Muscle of arm (tissue), 14 donors: ENCODE results near the gene C9orf78. TPM values are rescaled to one million over a fixed set of nuclear protein-coding genes. Genes with fewer than 3 reads are reported as not detected.

Experiments used
- DNase-seq: peaks from one replicate; pipeline ENCODE4 v3.0.0-alpha.2; 2013
- long read RNA-seq, 11 donors: transcript quantifications; one replicate each; lab custom pipeline, GENCODE V29; 2026
- polyA plus RNA-seq, 12 donors: library from polyadenylated mRNA; unstranded; fragments of 120-200 nt; gene quantifications; one replicate each; pipeline ENCODE4 v1.2.1, GENCODE V29; 2013; ENCODE audit not compliant: insufficient read length in 12 of 12

The C9orf78 gene, protein sequence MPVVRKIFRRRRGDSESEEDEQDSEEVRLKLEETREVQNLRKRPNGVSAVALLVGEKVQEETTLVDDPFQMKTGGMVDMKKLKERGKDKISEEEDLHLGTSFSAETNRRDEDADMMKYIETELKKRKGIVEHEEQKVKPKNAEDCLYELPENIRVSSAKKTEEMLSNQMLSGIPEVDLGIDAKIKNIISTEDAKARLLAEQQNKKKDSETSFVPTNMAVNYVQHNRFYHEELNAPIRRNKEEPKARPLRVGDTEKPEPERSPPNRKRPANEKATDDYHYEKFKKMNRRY
- 1,000 to 10,000 TPM in 1 of 12 donors, 10 to 100 TPM in 11; 41.1 to 1,914 (median 51.9) TPM for polyA plus RNA-seq
- long read RNA-seq, donor 1, transcript C9orf78-201 (9 exons, 1,795 nt) = major isoform, 25 of 56 reads
- long read RNA-seq, donor 1, partial matches to known transcripts = 31 of 56 reads
- long read RNA-seq, donor 1, other reads (novel, unspliced or antisense) = 0 of 56 reads
- long read RNA-seq, donor 2, transcript C9orf78-201 (9 exons, 1,795 nt) = major isoform, 23 of 28 reads
- long read RNA-seq, donor 2, partial matches to known transcripts = 5 of 28 reads
- long read RNA-seq, donor 2, other reads (novel, unspliced or antisense) = 0 of 28 reads
- long read RNA-seq, donor 3, partial matches to known transcripts = 6 of 10 reads
- long read RNA-seq, donor 3, other reads (novel, unspliced or antisense) = 0 of 10 reads
- long read RNA-seq, donor 4, transcript C9orf78-201 (9 exons, 1,795 nt) = major isoform, 8 of 8 reads
- long read RNA-seq, donor 4, partial matches to known transcripts = 0 of 8 reads
- long read RNA-seq, donor 4, other reads (novel, unspliced or antisense) = 0 of 8 reads
- long read RNA-seq, donor 5 = 0 reads
- long read RNA-seq, donor 6, transcript C9orf78-201 (9 exons, 1,795 nt) = major isoform, 10 of 10 reads
- long read RNA-seq, donor 6, partial matches to known transcripts = 0 of 10 reads
- long read RNA-seq, donor 6, other reads (novel, unspliced or antisense) = 0 of 10 reads
- long read RNA-seq, donor 7, transcript C9orf78-201 (9 exons, 1,795 nt) = major isoform, 5 of 10 reads
- long read RNA-seq, donor 7, partial matches to known transcripts = 5 of 10 reads
- long read RNA-seq, donor 7, other reads (novel, unspliced or antisense) = 0 of 10 reads
- long read RNA-seq, donor 8, transcript C9orf78-201 (9 exons, 1,795 nt) = major isoform, 19 of 32 reads
- long read RNA-seq, donor 8, partial matches to known transcripts = 13 of 32 reads
- long read RNA-seq, donor 8, other reads (novel, unspliced or antisense) = 0 of 32 reads
- long read RNA-seq, donor 9, transcript C9orf78-201 (9 exons, 1,795 nt) = major isoform, 5 of 14 reads
- long read RNA-seq, donor 9, partial matches to known transcripts = 9 of 14 reads
- long read RNA-seq, donor 9, other reads (novel, unspliced or antisense) = 0 of 14 reads
- long read RNA-seq, donor 10, transcript C9orf78-201 (9 exons, 1,795 nt) = major isoform, 20 of 21 reads
- long read RNA-seq, donor 10, partial matches to known transcripts = 0 of 21 reads
- long read RNA-seq, donor 10, other reads (novel, unspliced or antisense) = 0 of 21 reads
- long read RNA-seq, donor 11, transcript C9orf78-201 (9 exons, 1,795 nt) = major isoform, 15 of 15 reads
- long read RNA-seq, donor 11, partial matches to known transcripts = 0 of 15 reads
- long read RNA-seq, donor 11, other reads (novel, unspliced or antisense) = 0 of 15 reads

DNA sequence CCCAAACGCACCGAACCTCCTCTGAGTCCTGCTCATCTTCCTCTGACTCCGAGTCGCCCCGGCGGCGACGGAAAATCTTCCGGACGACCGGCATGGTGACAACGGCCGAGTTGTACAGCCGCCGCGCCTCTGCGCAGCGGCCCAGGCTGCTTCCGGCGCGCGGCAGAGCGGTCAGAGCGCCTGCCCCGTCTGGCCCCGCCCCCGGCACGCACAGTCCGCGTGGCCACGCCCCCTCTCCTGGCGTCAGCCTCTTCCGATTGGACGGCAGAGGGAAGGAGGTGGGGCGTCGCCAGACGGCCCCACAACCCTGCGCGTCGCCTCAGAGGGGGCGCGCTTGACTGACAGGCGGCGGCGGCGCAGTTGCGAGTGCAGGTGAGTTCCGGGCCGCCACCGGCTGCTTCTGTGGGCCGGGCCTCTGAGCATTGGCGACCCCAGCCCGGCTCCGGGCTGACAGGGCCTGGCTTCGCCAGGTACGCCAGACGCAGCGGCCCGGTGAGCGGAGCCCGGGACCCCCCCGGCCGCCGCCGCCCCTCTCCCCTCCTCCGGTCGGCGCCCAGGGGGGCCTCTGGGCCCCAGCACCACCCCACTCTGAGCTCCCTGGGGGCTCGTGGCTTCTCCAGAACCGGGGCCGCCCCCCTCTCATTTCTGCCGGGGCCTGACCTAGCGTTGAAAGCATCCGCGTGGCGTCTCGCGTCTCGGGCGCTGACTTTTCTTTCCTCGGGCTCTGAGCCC is at the start of gene C9orf78, which contains the start of gene USP20:
C9orf78 (minus strand) TSS at position 148 of the 732 bp plus-strand sequence; CDS start at position 94, 54 bp downstream.
USP20 (plus strand) TSS at position 331 of the 732 bp plus-strand sequence. CDS start 17,098 bp downstream, outside the sequence.
- DNase-seq = peak; percentile 98

DNA sequence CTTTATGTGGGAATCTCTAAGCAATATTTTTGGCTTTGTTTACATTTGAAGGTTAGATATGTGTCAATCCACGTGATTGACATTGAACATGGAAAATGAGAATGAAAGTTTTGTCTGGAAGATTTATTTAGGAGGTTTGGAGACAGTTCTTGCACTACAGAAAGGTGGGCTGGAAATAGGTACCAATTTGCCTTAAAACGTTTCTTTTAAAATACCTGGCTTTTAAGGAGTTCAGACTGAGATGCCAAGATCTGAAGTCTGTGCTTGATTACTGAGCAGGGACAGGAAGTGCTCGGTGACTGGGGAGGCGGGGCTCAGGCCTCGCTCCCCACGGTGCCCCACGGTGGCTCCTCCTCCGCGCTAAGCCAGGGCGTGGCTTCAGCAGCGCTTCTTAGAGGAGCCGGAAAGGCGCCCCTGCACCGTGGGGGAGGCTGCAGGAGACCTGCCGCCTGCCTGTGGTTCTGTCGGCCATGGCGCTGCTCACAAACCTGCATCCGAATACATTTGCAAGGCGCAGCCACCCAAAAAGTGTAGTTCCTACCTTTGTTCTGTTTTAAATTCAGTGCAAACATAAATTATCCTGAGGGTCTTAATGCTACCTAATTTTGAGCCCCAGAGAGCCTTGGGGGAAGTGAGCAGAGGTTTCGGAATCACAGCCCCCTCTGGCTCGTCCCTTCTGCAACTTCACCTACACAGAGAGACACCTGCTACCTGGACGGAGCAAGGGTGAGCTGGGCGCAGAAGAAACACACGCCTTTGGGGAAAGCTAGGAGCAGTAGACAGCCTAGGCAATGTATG is 49.3 kb upstream of the C9orf78 start:
- no peak for DNase-seq

DNA sequence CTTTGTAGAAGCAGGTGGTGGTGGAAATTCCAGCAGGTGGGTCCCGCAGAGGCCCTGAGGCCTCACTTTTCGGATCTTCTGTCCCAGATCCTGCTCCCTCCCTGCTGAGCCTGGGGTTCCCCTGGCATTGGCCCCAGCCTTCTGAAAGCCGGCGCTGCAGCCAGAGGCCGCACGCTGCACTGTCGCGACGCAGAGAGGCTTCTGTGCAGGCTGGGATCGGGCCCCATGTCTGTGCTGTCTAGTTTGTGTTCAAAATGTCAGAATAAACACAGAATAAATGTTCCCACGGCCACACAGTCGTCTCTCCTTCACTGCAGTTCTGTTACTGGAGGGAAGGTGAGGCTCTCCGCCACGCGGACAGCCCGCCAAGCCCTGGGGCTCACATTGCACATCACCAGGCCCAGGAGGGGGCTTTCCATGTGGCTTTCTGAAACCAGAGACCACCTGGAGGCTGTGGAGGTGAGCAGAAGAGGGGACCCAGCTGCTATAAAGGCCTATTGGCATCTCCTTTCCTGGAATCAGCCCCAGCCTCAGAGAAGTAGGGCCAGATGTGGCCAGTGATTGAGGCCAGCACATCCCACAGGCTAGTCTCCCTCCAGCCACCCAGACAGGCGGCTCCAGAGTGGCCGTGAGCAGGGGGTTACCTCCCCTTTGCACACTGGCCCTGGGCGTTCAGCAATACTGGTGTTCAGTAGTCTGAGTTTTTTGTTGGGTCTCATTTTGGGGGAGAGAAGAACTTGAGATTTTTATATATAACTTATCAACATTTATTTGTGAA is 46.7 kb upstream of the C9orf78 start:
- DNase-seq = no peak

DNA sequence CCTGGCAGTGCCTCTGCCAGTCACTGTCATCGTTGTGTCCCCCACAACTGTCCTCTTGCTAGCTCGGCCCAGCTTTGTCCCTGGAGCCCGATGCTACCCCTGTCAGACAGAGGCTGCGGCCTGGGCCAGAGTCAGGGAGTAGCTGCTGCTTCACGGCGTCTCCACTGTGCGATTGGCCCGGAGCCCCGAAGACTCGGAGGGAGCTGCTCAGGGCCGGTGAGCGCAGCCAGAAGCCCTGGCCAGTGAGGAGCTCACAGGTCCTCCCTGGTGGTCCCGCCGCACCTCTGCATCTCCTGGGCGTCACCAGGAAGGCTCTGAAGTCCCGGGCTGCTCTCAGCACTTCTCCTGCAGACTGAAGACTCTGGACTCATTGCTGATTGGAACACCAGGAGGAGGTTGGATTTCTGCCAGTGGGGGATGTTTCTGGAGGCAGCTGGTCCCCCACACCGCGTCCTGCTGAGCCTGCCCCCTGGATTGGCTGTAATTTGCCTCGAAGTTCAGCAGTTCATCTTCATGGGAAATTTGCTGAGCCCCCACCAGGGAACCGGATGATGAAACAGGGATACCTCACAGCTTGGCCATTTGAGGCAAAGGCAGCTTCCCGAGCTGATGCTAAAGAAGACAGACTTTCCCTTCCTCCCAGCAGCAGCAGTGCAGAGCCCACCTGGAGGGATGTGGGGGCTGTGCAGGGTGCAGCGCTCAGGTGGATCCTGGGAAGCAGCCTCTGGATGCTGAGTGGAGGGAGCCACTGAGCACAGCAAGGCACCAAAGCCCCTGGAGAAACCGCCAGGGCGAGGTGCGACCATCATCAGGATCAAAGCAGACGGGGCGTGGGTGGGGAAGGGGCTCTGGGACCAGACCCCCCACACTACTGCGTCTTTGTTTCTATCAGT is 45.8 kb upstream of the C9orf78 start:
- DNase-seq = peak; percentile 89

DNA sequence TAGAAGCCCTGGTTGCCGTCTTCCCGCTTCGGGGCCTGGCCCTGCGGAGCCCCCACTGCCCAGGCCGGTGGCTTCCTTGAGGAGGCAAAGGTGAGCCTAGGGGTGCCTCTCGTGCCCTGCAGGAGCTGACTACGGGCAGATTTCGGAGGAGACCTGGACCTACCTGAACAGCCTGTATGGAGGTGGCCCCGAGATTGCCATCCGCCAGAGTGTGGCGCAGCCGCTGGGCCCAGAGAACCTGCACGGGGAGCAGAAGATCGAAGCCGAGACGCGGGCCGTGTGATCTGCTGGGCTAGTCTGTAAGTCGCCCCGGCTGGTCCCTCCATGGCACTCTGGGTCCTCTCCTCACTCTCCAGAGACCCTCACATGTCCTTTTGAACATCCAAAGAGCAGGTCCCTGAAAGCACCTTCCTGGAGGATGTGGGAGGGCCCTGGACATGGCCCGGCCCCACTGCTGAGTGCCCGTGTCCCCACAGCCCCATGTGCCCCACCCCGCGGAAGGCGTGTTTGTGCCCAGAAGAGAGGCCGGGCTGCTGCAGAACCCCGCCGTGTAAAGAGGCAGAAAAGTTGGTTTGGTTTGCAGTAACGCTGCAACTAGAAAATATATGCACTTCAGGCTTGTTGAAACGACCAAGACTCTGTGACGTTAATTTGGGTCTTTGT is 45.0 kb upstream of the C9orf78 start:
- DNase-seq = no peak

DNA sequence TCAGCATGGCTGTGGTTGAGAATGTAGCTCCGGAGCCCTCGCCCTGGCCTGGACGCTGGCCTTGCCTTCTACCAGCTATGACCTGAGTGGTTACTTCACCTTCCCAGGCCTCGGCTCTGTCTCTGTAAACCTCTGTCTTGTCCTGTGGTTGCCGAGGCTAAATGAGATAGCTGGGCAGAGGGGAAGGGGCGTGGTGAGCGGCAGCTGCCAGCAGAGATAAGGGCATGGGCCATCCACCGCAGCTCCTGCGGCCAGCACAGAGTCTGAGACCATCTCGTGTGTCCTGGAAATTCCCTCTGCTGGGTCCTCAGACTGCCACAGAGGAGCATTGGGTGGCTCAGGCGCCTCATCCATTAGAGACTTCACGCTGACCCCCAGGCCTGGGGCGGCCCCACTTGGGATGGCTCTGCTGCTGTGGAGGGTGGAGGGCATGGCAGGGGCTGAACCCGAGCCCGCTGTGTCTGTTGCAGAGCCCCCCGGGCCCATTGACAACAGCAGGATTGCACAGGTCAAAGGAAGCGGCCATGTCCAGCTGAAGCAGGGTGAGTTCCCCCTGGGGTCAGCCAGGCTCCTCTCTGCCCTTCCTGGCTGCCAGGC is 44.1 kb upstream of the C9orf78 start:
- no peak for DNase-seq

DNA sequence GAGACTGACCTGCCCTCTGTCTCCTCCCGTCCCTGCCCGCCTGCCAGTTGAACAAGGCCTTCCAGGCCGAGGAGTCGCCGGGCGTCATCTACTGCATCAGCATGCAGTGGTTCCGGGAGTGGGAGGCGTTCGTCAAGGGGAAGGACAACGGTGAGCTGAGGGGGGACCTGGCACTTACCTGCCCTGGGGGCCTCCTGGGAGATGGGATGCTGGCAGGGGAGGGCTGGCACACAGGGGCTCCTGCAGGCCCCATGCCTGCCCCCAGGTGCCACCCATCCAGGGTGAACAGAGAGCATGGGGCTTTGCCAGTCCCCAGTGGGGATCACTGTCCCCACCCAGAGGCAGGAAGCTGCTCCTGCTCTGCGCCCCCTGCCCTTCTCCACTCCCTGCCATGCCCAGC is 43.2 kb upstream of the C9orf78 start:
- no peak for DNase-seq

DNA sequence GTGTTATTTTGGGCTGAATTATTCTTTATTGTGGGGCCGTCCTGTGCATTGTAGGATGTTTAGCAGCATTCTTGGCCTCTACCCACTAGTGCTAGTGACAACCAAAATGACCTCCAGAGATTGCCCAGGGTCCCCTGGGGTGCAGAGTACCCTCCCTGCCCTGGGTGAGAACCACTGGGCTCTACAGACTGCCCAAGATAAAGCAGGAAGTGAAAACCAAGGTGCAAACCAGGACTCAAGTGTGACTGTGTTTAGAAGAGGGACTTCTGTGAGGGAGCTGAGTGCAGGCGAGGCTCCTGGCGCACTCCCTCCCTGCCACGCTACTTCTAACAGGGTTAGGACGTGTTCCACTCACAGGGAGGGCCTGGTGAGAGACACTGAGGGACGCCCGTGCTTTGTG is 41.7 kb upstream of the C9orf78 start:
- no peak for DNase-seq

DNA sequence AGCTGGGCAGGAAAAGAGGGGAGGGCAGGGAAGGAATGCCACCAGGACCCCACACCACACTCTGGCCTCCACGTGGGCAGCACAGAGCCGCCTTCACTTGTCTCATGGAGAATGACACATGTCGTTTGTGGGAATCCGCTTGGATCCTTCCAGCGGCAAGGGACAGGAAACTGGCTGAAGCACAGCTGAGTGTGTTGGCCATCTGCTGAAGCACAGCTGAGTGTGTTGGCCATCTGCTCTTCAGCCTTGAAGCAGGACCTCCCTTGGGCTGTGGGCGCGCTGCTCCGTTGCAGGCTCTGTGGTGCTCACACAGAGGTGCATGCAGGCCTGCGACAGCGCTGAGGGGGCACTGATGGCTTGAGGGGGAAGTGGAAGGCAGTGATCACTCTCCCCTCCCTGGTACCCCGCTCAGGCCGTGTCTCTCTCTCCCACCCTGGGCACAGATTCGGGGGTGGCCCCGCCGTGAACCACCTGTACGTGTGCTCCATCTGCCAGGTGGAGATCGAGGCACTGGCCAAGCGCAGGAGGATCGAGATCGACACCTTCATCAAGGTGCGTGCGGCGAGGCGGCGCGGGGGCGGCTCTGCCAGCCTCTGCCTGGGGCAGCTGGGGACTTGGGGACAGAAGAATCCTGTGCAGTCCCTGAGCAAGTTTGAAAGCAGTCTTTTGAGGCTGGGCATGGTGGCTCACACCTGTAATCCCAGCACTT is 40.8 kb upstream of the C9orf78 start:
- DNase-seq = no peak

DNA sequence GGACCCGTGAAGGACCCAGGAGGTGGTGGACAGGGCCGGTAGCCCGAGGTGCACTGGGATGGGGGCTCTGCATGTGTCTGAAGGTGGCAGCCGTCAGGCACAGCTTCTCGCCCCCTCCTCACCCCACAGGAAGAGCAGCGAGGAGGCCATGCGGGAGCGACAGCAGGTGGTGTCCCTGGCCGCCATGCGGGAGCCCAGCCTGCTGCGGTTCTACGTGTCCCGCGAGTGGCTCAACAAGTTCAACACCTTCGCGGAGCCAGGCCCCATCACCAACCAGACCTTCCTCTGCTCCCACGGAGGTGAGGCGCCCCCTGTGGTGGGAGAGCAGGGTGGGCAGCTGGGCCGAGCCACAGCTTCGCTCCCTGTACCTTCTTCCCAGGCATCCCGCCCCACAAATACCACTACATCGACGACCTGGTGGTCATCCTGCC is 40.1 kb upstream of the C9orf78 start:
- no peak for DNase-seq

DNA sequence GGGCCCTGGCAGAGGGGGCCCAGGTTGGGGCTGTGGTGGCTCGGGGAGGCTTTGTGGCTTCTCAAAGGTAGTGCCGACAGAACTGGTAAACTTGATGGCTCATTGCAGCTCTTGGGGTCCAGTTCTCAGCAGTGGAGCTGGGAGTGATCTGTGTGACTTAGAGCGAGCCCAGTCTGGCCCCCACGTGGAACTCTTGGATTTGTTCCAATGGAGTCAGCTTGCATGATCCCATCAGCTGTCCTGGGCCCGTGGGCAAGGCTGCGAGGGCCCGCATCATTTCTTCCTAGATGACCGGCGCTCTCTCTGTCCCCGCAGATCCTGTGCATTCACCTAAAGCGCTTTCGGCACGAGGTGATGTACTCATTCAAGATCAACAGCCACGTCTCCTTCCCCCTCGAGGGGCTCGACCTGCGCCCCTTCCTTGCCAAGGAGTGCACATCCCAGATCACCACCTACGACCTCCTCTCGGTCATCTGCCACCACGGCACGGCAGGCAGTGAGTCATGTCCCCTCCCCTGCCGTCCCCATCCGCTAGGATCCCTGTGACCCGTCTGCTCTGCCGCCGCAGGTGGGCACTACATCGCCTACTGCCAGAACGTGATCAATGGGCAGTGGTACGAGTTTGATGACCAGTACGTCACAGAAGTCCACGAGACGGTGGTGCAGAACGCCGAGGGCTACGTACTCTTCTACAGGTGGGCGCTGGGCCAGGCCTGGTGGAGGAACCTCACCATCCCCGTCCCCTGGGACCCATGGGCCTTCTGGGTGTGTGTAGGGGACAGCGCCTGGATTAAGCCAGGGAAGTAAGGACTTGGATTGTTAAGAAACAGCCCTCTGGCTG is 39.4 kb upstream of the C9orf78 start:
- DNase-seq = no peak

DNA sequence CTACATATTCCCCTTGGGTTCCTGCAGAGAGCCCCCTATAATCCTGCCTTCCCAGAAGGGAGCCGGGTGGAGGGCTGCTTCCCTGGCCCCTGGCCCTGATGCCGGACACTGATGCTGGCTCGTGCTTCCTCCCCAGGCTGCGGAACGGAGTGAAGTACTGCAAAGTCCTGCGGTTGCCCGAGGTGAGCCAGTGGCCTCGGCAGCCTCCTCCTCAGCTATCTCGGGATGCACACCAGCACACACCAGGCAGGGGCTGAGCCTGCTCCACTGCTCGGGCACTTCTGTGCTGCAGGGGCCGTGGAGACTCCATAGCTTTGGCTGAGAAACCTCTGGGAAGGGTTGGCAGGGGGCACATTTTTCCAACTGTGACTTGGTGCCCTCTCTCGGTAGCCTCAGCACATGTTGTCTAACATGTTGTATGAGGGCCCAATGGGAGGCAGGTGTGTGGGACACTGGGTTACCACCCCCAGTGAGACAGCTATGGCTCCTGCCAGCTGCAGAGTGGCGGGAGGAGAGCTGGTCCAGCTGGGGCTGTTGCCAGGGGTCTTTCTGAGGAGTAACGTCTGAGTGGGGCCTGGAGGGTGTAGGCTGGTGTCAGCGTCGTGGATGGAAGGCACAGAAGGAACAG is 38.6 kb upstream of the C9orf78 start:
- DNase-seq = no peak

DNA sequence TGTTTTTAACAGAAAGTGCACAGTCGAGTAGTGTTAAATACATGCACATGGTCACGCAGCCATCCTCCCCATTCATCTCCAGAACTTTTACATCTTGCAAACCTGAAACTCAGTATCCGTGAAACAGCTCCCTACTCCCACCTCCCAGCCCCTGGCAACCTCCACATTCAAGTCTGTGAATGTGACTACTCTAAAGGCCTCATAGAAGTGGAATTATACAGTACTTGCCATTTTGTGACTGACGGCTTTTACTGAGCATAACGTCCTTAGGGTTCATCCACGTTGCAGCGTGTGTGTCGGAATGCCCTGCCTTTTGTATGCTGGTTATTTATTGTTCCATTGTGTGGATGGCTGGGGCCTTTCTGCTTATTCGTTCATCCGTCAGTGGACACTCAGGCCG is 36.0 kb upstream of the C9orf78 start:
- DNase-seq = no peak
